GM20000 (cell line): ENCODE results near the gene TFEB.

Experiments used
- DNase-seq: peaks from one replicate; pipeline ENCODE4 v3.0.0; 2012; ENCODE audit warnings: low spot score
- TF ChIP-seq, protein P1 (sequence below): IDR thresholded peaks from 2 replicates; pipeline ENCODE4 v1.5.1; 2012; ENCODE audit warnings: mild to moderate bottlenecking, control low read depth; ENCODE audit errors: extremely low read depth, missing control alignments

Gene TFEB

DNA sequence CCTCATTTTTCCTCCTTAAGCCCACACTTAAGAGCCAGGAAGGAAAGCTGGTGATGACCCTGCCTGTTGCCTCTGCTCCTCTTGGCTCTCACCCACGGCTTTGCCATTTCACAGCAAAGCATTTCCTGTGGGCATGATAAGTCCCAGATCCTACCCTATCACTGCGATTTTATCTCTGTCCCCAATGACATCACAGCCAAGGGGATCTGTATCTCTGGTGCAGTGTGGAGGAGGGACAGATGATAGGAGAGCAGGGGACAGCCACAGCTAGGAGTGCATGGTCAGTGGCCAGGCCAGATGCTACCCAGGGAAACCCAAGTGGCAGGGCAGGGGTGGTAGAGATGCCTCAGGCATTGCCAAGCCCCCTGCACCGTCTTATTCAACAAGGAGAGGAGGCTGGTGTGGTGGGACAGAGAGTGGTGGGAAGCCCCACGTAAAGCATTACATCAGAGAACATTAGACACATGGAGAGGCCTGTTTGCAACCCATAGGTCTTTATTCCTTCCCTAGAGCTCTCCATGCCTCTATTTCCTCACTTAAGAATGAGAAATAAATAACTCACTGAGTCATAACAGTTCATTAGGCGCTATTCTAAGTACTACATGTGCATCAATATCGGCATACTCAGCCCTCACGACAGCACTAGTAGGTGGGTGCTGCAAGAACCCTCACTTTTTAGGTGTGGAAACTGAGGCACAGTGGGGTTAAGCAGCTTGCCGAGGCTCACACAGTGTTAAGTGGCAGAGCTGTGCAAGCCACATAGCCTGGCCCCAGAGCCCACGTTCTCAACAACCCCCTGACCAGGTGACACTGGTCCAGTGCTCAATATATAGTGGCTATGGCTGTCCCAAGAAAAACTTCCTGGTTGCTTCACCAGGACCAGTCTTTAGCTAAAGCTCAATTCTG is 4.6 kb downstream of the TFEB start:
- TF ChIP-seq, protein P1, sequence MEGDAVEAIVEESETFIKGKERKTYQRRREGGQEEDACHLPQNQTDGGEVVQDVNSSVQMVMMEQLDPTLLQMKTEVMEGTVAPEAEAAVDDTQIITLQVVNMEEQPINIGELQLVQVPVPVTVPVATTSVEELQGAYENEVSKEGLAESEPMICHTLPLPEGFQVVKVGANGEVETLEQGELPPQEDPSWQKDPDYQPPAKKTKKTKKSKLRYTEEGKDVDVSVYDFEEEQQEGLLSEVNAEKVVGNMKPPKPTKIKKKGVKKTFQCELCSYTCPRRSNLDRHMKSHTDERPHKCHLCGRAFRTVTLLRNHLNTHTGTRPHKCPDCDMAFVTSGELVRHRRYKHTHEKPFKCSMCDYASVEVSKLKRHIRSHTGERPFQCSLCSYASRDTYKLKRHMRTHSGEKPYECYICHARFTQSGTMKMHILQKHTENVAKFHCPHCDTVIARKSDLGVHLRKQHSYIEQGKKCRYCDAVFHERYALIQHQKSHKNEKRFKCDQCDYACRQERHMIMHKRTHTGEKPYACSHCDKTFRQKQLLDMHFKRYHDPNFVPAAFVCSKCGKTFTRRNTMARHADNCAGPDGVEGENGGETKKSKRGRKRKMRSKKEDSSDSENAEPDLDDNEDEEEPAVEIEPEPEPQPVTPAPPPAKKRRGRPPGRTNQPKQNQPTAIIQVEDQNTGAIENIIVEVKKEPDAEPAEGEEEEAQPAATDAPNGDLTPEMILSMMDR: no peak
- DNase-seq: no peak

DNA sequence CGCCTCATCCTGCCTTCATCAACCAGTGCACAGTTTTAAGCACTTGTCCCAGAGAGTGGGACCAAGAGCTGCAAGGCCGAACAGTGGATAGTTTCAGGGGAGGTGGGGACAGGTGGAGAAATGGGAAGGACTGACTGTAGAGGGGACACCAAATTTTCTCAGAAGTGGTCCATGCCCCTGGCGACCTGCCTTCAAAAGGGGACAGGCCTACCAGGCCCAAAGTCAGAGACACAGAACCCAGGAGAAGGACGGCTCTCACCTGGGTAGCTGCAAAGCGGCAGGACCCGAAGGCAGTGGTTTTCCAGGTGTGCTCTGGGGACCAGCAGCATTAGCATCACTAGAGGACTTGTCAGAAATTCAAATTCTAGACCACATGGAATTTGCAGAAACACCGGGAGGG is 5.8 kb downstream of the TFEB start:
- TF ChIP-seq, protein P1: no peak
- DNase-seq: no peak

DNA sequence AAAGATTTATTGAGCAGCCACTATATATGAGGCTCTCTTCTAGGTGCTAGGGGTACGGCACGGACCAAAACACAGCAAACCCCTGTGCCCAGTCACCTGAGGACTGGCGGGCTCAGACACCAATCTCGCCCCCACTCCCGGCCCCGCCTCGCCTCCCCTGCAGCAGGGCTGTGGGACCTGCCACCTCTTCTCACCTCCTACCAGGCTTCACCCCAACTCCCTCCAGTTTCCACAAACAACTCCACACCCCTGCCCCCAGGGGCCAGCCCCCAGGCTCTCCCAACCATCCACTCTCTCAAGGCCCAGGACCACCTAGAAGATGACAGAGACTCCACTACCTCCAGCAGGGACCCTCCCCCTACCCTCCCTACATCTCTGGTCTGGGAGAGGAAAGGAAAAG is 6.5 kb downstream of the TFEB start:
- TF ChIP-seq, protein P1: no peak
- DNase-seq: no peak

DNA sequence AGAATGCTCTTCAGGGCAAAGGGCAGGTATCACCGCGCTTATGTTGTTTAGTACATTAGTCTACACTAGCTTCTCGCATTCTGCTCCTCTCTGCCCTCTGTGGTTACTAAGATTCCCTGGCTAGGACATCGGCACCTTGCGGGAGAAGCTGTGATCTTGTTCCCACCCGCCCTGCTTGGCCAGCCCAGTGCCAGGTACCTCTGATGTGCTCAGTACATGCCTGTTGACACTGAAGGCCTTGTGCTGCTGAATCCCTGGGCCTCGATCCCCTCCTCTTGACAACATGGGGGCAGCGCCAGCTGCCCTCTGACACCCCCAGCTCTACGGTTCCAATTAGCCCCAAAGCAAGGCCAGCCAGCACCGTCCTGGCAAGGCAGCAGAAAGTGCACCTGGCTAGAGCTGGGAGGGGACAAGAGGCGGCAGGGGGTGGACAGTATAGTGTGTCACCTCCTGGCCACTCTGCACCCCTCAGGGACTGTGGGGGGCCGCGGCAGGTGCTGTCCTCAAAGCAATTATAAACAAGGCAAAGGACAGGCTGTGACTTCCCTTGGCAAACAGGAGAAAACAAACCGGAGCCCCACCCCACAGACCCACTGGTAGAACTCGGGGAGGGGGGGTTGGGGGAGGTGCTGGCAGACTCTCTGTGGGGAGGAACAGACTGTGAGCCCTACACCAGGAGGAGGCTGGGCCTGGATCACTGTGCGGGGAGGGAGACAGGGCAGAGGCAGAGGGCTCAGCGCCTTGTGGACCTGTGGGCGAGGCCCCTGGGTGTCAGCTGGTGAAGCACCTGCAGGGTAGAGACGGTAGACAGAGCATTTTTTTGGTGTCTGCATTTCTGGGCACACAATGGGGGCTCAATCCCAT is 7.1 kb downstream of the TFEB start:
- DNase-seq: no peak
- TF ChIP-seq, protein P1: no peak

DNA sequence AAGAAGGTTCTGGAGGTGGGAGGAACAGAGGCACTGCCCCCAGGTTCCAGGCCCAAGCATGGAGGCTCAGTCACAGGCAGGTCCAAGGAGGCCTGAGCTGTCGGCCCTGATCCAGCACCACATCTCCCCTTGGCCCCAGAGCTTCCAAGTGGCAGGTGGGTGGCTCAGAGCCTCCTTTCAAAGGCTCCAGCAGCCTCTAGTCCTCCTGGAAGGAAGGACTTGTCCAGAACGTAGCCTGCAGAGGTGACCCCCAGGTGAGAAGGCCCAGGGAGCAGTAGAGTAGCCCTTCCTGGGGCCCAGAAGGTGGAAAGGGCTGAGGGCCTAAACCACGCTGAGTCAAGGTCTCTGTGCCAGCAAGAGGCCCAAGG is 7.7 kb downstream of the TFEB start:
- no peak for DNase-seq
- TF ChIP-seq, protein P1: no peak

DNA sequence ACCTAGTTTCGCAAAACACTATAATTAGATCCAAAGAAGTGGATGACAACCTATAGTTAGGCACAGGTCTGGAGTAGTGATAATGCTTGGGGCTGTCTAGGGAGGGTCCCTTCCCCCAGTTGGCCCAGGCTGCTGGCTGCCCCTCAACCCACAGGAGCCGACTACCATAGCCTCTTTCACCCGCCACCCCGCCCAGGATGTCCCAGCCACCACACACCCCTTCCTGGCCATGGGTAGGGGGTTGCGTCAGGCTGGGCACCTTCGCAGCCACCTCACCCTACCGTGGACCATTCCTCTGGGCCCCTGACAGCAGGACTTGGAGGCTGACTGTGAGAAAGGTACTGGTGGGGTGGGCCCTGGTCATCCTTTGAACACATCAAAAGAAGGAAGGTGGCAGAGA is 8.5 kb downstream of the TFEB start:
- DNase-seq: no peak
- TF ChIP-seq, protein P1: no peak
